Stimulated activated naive CD8-positive, alpha-beta T cell treated with anti-CD3 and anti-CD28 coated beads, Interleukin-15, Interleukin-2, amounts not matched to agents 100 U/mL and 50 U/mL, for 24 hours (primary cell): ENCODE data around the gene MAP4K4.

Source experiments
- ATAC-seq: fragments of 150-1000 bp; cut with Tn5 transposase; one replicate; pipeline ENCODE4 v1.10.0; 2021
- DNase-seq: peaks from one replicate; pipeline ENCODE4 v3.0.0; 2021

The MAP4K4 gene

GRCh38 chr2:101870444-101870843 is 172.9 kb downstream of the MAP4K4 start:
- DNase-seq (no peak), ATAC-seq (no peak)

- DNase-seq (no peak), ATAC-seq (no peak)
These were observed 174.0 kb downstream of the MAP4K4 start for GRCh38 chr2:101871480-101871879.

GRCh38 chr2:101872480-101872879 is 175.0 kb downstream of the MAP4K4 start:
- ATAC-seq: no peak
- DNase-seq: no peak

- no peak for DNase-seq
- no peak for ATAC-seq
These were observed 176.0 kb downstream of the MAP4K4 start for GRCh38 chr2:101873543-101873942.

- DNase-seq (no peak), ATAC-seq (no peak)
These were observed 176.6 kb downstream of the MAP4K4 start for GRCh38 chr2:101874069-101874468.

- ATAC-seq: no peak
- DNase-seq: no peak
These were observed 182.0 kb downstream of the MAP4K4 start for GRCh38 chr2:101879466-101879865.

- no peak for DNase-seq
- no peak for ATAC-seq
These were observed 183.6 kb downstream of the MAP4K4 start for GRCh38 chr2:101881131-101881530.

GRCh38 chr2:101882769-101883307 is 185.3 kb downstream of the MAP4K4 start:
- no peak for DNase-seq
- ATAC-seq: no peak

- DNase-seq (peak; percentile 27), ATAC-seq (peak; percentile 75)
These were observed 186.4 kb downstream of the MAP4K4 start for GRCh38 chr2:101883860-101884259.

GRCh38 chr2:101884423-101884822 is 186.9 kb downstream of the MAP4K4 start:
- no peak for ATAC-seq
- DNase-seq: no peak

- no peak for ATAC-seq
- DNase-seq: no peak
These were observed 189.8 kb downstream of the MAP4K4 start for GRCh38 chr2:101887328-101887727.

GRCh38 chr2:101889460-101890098 is 192.1 kb downstream of the MAP4K4 start:
- no peak for DNase-seq
- no peak for ATAC-seq

- ATAC-seq (no peak), DNase-seq (no peak)
These were observed 194.9 kb downstream of the MAP4K4 start for GRCh38 chr2:101892377-101892776.

GRCh38 chr2:101893681-101894381 is 196.3 kb downstream of the MAP4K4 start:
- DNase-seq (no peak), ATAC-seq (no peak)

GRCh38 chr2:101895039-101895438 is 197.5 kb downstream of the MAP4K4 start:
- DNase-seq: no peak
- ATAC-seq: no peak

- no peak for DNase-seq
- no peak for ATAC-seq
These were observed 198.4 kb downstream of the MAP4K4 start for GRCh38 chr2:101895819-101896322.

- ATAC-seq (no peak), DNase-seq (no peak)
These were observed 199.8 kb downstream of the MAP4K4 start for GRCh38 chr2:101897301-101897700.

GRCh38 chr2:101899265-101899664 is 201.8 kb downstream of the MAP4K4 start:
- ATAC-seq (no peak), DNase-seq (no peak)

- DNase-seq (no peak), ATAC-seq (no peak)
These were observed 202.4 kb downstream of the MAP4K4 start for GRCh38 chr2:101899871-101900270.

- peak; percentile 38 for DNase-seq
- ATAC-seq: peak; percentile 89
These were observed 202.9 kb downstream of the MAP4K4 start for GRCh38 chr2:101900375-101900774.

GRCh38 chr2:101901241-101901640 is 203.7 kb downstream of the MAP4K4 start:
- DNase-seq (no peak), ATAC-seq (no peak)

GRCh38 chr2:101902169-101902568 is 204.7 kb downstream of the MAP4K4 start:
- no peak for ATAC-seq
- DNase-seq: no peak

- DNase-seq: no peak
- no peak for ATAC-seq
These were observed 207.4 kb downstream of the MAP4K4 start for GRCh38 chr2:101904916-101905315.
